Stimulated activated CD4-positive, alpha-beta T cell treated with anti-CD3 and anti-CD28 coated beads, Interleukin-12 subunit alpha, Interleukin-12 subunit beta, amount 100 ng/mL, for 24 hours (primary cell): ENCODE results near the gene SLC4A4.

ENCODE experiments used
- DNase-seq, 2 experiments: peaks; one replicate each; pipeline ENCODE4 v3.0.0-alpha.2; 2020; ENCODE audit warnings: low read depth in 2 of 2

The SLC4A4 gene

DNA sequence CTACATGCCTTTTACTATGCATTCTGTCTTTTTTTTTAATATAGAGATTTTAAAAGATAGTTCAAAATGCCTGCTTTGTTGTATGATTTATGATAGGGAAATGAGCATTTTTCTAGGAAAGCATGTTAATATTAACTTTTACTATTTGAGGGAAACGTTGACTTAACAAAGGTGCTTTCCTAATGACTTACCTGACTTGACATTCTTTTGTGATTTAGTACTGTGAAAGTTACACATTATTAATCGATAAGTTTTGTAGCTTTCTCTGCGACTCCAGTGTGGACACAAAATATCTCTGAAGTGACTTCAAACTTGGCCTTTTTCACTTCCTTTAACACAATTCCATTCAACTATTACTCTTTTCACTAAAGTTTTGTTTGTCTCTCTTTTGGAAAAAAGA is 260.8 kb downstream of the SLC4A4 start:
- DNase-seq = no peak

DNA sequence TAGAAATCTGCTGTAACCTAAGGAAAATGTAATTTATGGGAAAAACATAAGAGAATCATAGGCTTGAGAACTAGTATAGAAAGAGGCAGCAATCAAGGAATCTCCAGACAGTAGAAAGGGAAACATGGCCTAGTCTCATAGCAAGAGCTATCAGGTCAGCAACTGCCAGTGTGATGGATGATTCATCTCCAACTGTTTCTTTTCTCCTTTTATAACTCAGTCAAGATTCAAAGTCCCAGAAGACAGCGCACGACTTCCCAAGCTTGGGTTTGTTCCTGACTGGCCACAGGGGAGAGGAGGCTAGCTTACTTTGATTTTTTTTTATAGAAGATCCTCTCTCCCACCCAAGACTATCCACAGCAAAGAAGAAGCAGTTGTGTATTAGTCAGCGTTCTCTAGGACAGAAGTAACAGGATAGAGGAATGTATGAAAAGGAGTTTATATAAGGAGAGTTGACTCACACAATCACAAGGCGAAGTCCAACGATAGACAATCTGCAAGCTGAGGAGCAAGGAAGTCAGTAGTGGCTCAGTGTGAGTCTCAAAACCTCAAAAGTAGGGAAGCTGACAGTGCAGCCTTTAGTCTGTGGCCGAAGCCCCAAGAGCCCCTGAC is 263.6 kb downstream of the SLC4A4 start:
- DNase-seq = no peak

DNA sequence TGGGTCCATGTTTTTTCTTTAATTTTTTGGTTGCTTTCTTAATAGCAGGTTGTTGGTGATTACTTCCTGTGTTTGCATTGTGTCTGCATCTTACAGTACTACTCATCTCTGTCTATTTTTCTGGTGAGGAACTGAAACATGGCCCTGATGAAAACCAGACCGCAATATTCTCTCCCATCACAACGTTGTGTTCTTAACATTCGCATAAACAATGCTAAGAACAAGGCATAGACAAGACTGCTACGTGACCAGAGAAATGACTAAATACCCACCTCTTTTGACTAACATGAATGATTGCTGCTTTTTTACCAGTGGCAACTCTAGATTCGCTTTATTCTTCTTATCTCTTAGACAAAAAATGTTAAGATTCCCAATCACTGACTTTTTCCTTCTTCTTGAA is 266.0 kb downstream of the SLC4A4 start:
- no peak for DNase-seq

DNA sequence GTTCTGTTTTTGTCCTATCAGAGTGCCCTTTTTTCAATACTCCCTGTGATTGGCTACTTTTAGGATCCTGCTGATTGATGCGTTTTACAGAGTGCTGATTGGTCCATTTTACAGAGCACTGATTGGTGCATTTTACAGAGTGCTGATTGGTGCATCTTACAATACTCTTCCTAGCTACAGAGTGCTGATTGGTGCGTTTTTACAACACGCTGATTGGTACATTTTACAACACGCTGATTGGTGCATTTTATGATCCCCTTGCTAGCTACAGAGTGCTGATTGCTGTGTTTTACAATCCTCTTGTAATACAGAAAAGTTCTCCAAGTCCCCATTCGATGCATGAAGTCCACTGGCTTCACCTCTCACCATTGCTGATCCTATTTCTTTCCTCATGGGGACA is 268.3 kb downstream of the SLC4A4 start:
- no peak for DNase-seq

DNA sequence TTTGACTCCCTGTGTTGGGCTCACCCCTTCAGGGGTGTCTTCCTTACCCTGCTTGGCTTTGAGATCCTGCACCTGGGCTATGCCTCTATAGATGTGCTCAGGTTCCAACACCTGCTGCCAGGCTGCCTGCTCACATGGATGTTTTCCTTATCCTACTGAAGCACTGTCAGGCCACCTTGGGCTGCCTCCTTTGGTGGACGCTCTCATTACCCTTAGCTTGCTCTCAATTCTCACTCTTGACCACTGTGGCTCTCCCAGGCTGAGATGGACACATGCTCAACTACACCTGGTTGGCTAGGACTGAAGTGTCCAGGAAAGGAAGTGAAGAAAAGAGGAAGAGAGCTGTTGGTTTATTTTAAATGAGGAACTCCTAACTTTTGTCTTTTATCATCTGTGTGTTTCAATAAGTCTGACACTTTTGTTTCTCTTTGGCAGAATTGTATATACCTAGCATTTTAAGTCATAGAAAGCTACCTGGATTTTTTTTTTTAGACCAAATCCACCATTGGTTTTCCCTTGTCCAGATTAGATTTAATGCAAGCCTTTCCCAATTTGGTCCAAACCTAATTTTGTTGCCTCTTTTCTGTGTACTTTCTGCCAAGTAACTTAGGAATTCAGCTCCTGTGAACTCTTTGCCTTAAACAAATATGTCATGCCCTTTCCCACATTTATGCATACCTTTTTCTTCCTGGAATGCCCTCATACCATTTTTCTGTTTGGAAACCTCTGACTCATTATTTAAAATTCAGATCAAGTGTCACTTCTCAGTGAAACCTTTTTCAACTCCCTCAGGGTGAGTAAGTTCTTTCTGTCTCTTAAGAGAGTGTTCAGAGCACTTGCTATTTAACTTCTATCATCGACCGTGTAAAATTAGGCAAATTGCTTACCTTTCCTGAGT is 269.2 kb downstream of the SLC4A4 start:
- no peak for DNase-seq

DNA sequence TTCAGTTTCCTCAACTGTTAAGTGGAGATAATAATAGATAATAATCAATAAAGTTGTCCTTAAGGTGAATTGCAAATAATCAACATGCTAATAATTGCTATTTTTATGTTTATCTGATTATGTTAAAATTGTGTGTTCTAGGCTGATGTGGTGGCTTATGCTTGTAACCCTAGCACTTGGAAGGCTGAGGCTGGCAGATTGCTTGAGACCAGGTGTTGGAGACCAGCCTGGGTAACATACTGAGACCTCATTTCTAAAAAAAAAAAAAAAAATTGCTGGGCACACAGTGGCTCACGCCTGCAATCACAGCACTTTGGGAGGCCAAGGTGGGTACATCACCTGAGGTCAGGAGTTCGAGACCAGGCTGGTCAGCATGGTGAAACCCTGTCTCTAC is 269.9 kb downstream of the SLC4A4 start:
- no peak for DNase-seq

DNA sequence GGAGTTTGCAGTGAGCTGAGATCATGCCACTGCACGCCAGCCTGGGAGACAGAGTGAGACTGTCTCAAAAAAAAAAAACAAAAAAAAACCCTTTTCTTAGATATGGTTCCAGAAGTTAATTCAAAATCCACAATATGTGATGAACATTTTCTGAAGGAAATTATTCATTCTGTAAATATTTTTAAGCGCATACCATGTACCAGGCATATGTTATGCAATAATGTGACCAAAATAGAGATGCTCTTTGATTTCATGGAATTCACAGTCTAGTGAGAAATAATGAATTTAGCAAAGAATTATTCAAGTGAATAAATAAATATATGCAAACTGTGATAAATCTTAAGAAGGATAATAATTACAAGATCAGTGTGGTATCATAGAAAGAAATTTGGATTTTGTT is 270.3 kb downstream of the SLC4A4 start:
- DNase-seq = no peak

DNA sequence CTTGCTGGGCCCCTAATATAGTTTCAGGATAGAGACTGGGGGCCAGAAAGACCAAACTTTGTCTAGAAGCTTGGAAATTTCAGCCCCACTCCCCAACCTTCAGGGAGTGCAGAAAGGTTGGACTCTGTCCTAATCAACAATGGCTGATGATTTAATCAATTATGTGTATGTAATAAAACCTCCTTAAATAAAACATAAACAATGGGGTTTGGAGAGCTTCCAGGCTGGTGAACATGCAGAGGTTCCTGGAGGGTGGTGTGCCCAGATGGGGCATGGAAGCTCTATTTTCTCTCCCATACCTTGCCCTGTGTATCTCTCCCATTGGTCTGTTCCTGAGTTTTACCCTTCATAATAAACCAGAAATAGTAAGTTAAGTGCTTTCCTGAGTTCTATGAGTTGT is 270.8 kb downstream of the SLC4A4 start:
- DNase-seq = no peak

DNA sequence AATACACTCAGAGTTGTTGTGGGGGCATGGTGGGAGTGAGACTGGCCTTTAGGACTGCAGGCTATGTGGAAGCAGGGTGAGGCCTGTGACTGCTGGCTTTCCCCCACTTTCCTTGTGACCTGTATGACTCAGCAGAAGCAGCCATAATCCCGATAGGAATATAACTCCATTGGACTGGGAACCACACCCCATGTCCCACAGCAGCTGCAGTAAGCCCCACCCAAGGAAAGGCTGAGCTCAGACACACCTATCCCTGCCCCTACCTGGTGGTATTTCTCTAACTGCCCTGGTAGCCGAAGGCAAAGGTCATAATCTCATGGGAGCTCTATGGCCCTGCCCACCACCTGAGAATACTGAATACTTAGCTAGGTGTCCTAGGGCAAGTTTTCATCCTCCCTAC is 275.8 kb downstream of the SLC4A4 start:
- no peak for DNase-seq

DNA sequence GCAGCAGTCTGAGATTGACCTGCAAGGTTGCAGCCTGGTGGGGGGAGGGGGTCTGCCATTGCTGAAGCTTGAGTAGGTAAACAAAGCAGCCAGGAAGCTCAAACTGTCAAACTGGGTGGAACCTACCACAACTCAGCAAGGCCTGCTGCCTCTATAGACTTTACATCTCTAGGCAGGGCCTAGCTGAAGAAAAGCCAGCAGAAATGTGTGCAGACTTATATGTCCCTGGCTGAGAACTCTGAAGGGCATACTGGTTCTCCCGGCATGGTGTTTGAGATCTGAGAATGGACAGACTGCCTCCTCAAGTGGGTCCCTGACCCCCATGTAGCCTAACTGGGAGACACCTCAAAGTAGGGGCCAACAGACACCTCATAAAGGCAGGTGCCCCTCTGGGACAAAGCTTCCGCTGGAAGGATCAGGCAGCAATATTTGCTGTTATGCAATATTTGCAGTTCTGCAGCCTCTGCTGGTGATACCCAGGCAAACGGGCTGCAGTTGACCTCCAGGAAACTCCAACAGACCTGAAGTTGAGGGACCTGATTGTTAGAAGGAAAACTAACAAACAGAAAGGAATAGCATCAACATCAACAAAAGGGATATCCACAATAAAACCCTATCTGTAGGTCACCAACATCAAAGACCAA is 277.5 kb downstream of the SLC4A4 start:
- no peak for DNase-seq
